WERI-Rb-1 (cell line): ENCODE data around the gene SLC2A11.

Source experiments
- DNase-seq: peaks from one replicate; pipeline ENCODE4 v3.0.0-alpha.2; 2020
- H3K27ac ChIP-seq: fragments of 250-450 bp; sonication (Bioruptor Pico); 2 replicates; pipeline ENCODE4 v1.5.1; 2020; ENCODE audit warnings: mild to moderate bottlenecking, moderate library complexity
- H3K27me3 ChIP-seq: fragments of 250-450 bp; sonication (Bioruptor Pico); 2 replicates; pipeline ENCODE4 v1.5.1; 2021; ENCODE audit warnings: mild to moderate bottlenecking, low read depth, moderate library complexity; ENCODE audit not compliant: insufficient read depth, severe bottlenecking
- H3K36me3 ChIP-seq: fragments of 250-450 bp; sonication (Bioruptor Pico); 2 replicates; pipeline ENCODE4 v1.5.1; 2020; ENCODE audit warnings: mild to moderate bottlenecking, moderate library complexity
- H3K4me3 ChIP-seq: 2 replicates; pipeline ENCODE4 v1.5.1; 2011; ENCODE audit warnings: low read depth, mild to moderate bottlenecking, control low read depth, low read length
- H3K9me3 ChIP-seq: fragments of 250-450 bp; sonication (Bioruptor Pico); 2 replicates; pipeline ENCODE4 v1.5.1; 2021; ENCODE audit warnings: mild to moderate bottlenecking, moderate library complexity; ENCODE audit not compliant: severe bottlenecking
- TF ChIP-seq, protein P1 (sequence below): IDR thresholded peaks from 2 replicates; pipeline ENCODE4 v1.5.1; 2011; ENCODE audit warnings: low read depth, mild to moderate bottlenecking, control low read depth, inconsistent platforms, low read length

SLC2A11 gene

DNA sequence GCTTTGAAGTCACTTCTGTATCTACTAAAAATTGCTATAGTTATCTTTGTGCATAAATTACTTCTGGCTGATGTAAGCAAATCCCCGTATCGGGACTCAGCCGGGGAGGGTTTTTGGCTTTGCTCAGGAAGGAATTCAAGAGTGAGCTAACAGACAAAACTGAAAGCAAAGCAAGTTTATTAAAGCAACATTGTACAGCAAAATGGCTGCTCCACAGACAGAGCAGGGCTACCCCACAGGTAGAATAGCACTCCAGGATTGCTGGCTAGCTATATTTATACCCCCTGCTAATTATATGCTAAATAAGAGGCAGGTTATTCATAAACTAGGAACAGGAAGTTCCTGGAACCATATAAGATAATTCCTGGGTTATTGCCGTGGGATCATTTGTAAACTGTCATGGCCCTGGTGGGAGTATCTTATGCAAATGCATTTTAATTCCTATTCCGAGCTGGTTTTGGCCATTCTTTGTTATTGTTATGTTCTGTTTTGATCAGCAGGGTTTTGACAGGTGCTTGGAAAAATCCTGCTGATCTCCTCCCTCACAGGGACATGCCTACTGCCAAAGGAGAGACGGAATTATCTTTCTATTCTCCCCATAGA, 51.7 kb downstream of the SLC2A11 start:
- Histone ChIP-seq H3K4me3 (no peak overlapping the region), H3K9me3 (no peaks in the 10 kb centered on the region), H3K27ac (no peak overlapping the region), H3K27me3 (no peaks in the 10 kb centered on the region), H3K36me3 (no peaks in the 10 kb centered on the region; the same call in 1 of the 2 replicates)
- TF ChIP-seq, protein P1, sequence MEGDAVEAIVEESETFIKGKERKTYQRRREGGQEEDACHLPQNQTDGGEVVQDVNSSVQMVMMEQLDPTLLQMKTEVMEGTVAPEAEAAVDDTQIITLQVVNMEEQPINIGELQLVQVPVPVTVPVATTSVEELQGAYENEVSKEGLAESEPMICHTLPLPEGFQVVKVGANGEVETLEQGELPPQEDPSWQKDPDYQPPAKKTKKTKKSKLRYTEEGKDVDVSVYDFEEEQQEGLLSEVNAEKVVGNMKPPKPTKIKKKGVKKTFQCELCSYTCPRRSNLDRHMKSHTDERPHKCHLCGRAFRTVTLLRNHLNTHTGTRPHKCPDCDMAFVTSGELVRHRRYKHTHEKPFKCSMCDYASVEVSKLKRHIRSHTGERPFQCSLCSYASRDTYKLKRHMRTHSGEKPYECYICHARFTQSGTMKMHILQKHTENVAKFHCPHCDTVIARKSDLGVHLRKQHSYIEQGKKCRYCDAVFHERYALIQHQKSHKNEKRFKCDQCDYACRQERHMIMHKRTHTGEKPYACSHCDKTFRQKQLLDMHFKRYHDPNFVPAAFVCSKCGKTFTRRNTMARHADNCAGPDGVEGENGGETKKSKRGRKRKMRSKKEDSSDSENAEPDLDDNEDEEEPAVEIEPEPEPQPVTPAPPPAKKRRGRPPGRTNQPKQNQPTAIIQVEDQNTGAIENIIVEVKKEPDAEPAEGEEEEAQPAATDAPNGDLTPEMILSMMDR: no peak
- no peak for DNase-seq

DNA sequence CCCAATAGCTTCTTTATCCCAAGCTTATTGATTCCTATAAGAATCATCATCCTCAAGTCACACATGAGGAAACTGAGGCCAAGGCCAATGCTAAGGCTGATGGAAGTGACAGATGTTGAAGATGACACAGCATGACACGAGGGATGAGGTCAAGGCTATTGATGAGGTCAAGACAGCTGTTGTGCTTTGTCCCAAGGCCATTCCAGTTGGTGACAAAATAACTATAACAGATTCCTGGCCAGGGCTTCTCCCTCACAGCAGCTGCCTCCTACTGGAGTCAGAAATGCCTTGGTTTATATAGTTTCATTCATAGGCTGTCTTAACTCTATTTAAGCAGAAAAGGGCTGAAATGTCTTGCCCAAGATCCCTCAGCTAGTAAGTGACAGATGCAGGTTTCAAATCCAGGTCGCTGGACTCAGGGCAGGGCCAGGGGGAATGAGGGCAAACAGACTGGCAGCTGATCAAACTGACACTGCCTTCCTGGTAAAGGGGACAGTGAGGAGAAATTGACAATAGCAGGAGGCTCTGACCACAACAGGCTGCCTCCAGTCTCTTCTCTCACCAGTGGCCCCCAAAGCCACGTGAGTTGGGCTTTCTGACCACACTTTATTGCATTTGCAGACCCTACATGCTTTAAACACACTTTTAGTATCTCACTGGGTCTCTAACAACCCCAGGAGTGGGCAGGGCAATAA, 53.0 kb downstream of the SLC2A11 start:
- TF ChIP-seq, protein P1: no peak
- DNase-seq: no peak
- Histone ChIP-seq H3K36me3 (no peaks in the 10 kb centered on the region; the same call in 1 of the 2 replicates), H3K4me3 (no peak overlapping the region), H3K9me3 (no peaks in the 10 kb centered on the region), H3K27ac (no peak overlapping the region), H3K27me3 (no peaks in the 10 kb centered on the region)

DNA sequence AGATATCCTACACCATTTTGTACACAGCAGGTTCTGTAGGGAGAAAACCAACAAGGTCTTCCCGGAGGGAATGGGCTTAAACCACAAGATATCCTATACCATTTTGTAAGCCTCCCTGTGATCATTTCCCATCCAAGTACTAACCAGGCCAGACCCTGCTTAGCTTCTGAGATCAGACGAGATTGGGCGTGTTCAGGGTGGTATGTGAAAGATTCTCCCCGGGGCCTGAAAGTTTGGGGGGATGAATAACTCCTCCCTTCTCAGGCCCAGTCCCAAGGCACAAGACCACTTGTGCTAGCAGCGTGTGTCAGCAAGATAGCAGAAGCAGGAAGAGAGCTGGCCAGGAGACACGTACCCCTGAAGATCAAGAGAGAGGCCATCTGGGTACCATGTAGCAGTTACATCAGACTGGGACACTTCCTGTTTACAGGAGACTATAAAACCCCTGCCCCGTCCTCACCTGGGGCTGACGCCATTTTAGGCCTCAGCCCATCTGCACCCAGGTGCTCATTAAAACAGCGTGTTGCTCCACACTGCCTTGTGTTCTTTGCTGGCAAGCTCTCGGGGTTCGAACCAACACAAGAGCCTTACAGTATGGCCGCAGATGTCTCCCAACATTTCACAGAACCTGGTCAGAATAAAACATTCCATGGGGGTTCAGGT, 53.8 kb downstream of the SLC2A11 start:
- DNase-seq: no peak
- Histone ChIP-seq H3K9me3 (no peaks in the 10 kb centered on the region), H3K27ac (no peak overlapping the region), H3K36me3 (no peaks in the 10 kb centered on the region; the same call in 1 of the 2 replicates), H3K4me3 (no peak overlapping the region), H3K27me3 (no peaks in the 10 kb centered on the region)
- TF ChIP-seq, protein P1: no peak

DNA sequence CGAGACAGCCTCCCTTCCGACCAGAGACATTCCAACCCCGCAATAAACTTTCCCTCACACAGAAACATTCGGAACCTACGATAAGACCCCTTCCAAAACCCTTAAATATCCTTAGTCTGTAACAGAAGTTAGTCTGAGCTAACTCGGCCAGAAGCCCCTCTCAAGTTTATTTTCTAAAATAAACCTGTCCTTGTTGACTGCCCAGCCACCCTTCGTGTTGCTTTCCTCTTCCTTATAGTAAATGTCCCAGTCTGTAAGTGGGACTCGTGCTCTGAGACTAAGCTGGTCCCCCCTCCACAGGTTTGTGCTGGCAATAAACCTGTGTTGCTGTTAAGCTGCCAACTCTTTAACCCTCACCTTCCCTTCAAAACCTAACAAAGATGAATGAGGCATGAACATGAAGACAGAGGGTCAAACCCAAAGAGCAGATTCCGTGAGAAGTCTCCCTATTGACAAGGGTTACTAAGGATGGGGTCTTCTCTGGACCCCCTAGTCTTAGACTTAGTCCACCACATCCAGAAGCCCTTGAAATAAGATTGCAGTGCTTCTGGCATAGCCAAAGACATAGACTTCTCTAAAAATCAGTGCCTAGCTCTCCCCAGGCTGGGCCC, 54.7 kb downstream of the SLC2A11 start:
- Histone ChIP-seq H3K27ac (no peak overlapping the region), H3K36me3 (no peaks in the 10 kb centered on the region; the same call in 1 of the 2 replicates), H3K27me3 (no peaks in the 10 kb centered on the region), H3K9me3 (no peaks in the 10 kb centered on the region), H3K4me3 (no peak overlapping the region)
- TF ChIP-seq, protein P1: no peak
- no peak for DNase-seq

DNA sequence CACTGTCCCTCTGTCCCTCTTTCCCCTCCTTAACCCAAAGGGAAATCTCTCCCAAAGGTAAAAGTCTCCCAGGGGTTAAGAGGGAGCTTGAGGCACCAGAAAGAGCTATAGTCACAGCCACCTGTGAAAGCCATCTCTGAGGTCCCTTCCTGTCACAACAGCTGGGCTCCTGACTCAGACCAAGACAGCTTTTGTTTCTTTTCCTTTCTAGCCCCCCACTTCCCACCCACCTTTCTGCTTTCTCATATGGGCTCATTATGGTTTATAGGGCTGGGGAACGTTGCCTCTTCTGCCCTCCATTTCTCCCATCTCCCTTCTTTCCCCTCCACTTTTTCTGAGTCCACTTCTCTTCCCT, 55.6 kb downstream of the SLC2A11 start:
- Histone ChIP-seq H3K9me3 (no peaks in the 10 kb centered on the region), H3K27me3 (no peaks in the 10 kb centered on the region), H3K4me3 (peak overlapping the region; percentile 68), H3K36me3 (peaks cover 2% of the 10 kb centered on the region), H3K27ac (peak overlapping the region; percentile 98)
- TF ChIP-seq, protein P1: no peak
- no peak for DNase-seq
